Keratinocyte (primary cell): ENCODE data around the gene COIL.

Source experiments
- EZH2 ChIP-seq: IDR thresholded peaks from one replicate; pipeline ENCODE4 v1.6.1; 2012; ENCODE audit warnings: inconsistent platforms, mild to moderate bottlenecking, low read length, moderate library complexity
- TF ChIP-seq, protein P1 (sequence below), 3 experiments: IDR thresholded peaks in 1 of 3; conservative IDR thresholded peaks in 1 of 3; optimal IDR thresholded peaks in 1 of 3; 2 replicates in 2 of 3; 3 replicates in 1 of 3; pipeline versions ENCODE3 to v1.5.1; 2011; ENCODE audit warnings: low read length in 3 of 3, mild to moderate bottlenecking in 3 of 3, moderate library complexity in 2 of 3, control low read depth in 1 of 3, inconsistent platforms in 1 of 3; ENCODE audit not compliant: insufficient read depth in 2 of 3; ENCODE audit errors: extremely low read depth in 1 of 3

DNA sequence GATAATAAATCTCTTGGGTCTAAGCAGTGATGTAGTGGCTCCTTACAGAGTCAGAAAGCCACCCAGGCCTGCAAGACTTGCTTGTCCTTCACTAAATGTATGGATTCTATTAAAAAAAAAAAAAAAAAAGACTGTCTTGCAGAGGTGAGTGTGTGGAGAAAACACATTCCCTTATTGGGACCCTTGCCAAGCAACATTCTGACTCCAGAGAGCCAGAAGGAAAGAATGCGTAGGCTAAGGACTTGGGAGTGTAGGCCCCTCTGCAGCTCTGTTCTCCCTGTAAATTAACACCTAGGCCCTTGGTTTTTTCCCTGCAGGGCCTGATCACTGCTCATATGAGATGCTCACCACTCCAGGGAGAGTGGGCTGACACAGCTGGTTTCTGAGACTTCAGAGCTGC is 34.9 kb upstream of the COIL start:
- TF ChIP-seq, protein P1, sequence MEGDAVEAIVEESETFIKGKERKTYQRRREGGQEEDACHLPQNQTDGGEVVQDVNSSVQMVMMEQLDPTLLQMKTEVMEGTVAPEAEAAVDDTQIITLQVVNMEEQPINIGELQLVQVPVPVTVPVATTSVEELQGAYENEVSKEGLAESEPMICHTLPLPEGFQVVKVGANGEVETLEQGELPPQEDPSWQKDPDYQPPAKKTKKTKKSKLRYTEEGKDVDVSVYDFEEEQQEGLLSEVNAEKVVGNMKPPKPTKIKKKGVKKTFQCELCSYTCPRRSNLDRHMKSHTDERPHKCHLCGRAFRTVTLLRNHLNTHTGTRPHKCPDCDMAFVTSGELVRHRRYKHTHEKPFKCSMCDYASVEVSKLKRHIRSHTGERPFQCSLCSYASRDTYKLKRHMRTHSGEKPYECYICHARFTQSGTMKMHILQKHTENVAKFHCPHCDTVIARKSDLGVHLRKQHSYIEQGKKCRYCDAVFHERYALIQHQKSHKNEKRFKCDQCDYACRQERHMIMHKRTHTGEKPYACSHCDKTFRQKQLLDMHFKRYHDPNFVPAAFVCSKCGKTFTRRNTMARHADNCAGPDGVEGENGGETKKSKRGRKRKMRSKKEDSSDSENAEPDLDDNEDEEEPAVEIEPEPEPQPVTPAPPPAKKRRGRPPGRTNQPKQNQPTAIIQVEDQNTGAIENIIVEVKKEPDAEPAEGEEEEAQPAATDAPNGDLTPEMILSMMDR (optimal IDR thresholded peaks at IDR 0.05 in 1 of 3, IDR thresholded peaks at IDR 0.05 in 1 of 3, conservative IDR thresholded peaks at IDR 0.05 in 1 of 3; ENCODE audit: extremely low read depth in 1 of 3, insufficient read depth in 2 of 3, low read length in 3 of 3), result no peak
- TF ChIP-seq EZH2, result no peak
